GM18873 (cell line): Measurements from ENCODE around the gene TMEM14A.
A peak's percentile ranks its signal among the peaks of the same experiment; 100 is the strongest.
"Not testable (repeated sequence)": the region's sequence is repeated elsewhere in the genome, so short reads cannot be mapped to it uniquely, and the experiment has no call there.

Experiments used
- ATAC-seq: cut with Tn5 transposase; IDR thresholded peaks from one replicate; pipeline ENCODE4 v1.9.1; 2021; ENCODE audit warnings: mild to moderate bottlenecking, moderate library complexity, moderate number of reproducible peaks; ENCODE audit not compliant: unreplicated experiment, low FRiP score

Gene TMEM14A

GRCh38 chr6:52693773-52694172, 22.9 kb downstream of the TMEM14A start:
- ATAC-seq = no peak

GRCh38 chr6:52694404-52694803, 23.5 kb downstream of the TMEM14A start:
- ATAC-seq = no peak

- ATAC-seq = no peak
Measured at GRCh38 chr6:52696418-52696817, 25.5 kb downstream of the TMEM14A start.

GRCh38 chr6:52697903-52698302, 27.0 kb downstream of the TMEM14A start:
- no peak for ATAC-seq

GRCh38 chr6:52704060-52704459, 33.1 kb downstream of the TMEM14A start:
- ATAC-seq = no peak

GRCh38 chr6:52704781-52705502, 34.0 kb downstream of the TMEM14A start:
- not testable (repeated sequence) for ATAC-seq

GRCh38 chr6:52706001-52706400, 35.1 kb downstream of the TMEM14A start:
- no peak for ATAC-seq

GRCh38 chr6:52707963-52708680, 37.2 kb downstream of the TMEM14A start:
- no peak for ATAC-seq

GRCh38 chr6:52712136-52712535, 41.2 kb downstream of the TMEM14A start:
- no peak for ATAC-seq

GRCh38 chr6:52714761-52715160, 43.8 kb downstream of the TMEM14A start:
- not testable (repeated sequence) for ATAC-seq

GRCh38 chr6:52718550-52718949, 47.6 kb downstream of the TMEM14A start:
- no peak for ATAC-seq

- ATAC-seq = no peak
Measured at GRCh38 chr6:52720321-52720720, 49.4 kb downstream of the TMEM14A start.

GRCh38 chr6:52724042-52724405, 53.1 kb downstream of the TMEM14A start:
- ATAC-seq = no peak

- ATAC-seq = peak; percentile 99
Measured at GRCh38 chr6:52724406-52725121, 53.7 kb downstream of the TMEM14A start.

GRCh38 chr6:52725143-52725534, 54.2 kb downstream of the TMEM14A start:
- no peak for ATAC-seq

GRCh38 chr6:52725535-52726192, 54.8 kb downstream of the TMEM14A start:
- ATAC-seq = no peak

- ATAC-seq = no peak
Measured at GRCh38 chr6:52726193-52726542, 55.3 kb downstream of the TMEM14A start.

- no peak for ATAC-seq
Measured at GRCh38 chr6:52726741-52727535, 56.0 kb downstream of the TMEM14A start.

- no peak for ATAC-seq
Measured at GRCh38 chr6:52727908-52728307, 57.0 kb downstream of the TMEM14A start.

- ATAC-seq = no peak
Measured at GRCh38 chr6:52728394-52728793, 57.5 kb downstream of the TMEM14A start.
